Lower leg skin (tissue), 4 donors: Measurements from ENCODE around the gene REG1A. TPM values are rescaled to one million over a fixed set of nuclear protein-coding genes. Genes with fewer than 3 reads are reported as not detected.

Source experiments
- DNase-seq, 2 donors: peaks; one replicate each; pipeline ENCODE4 v3.0.0-alpha.2; 2019; ENCODE audit warnings: low spot score in 2 of 2
- H3K4me3 ChIP-seq: fragments of 200-600 bp; sonication (generic); 2 replicates; pipeline ENCODE4 v1.5.1; 2017; ENCODE audit warnings: mild to moderate bottlenecking, low read depth; ENCODE audit not compliant: poor library complexity, severe bottlenecking
- CTCF ChIP-seq, 3 donors: fragments of 450-650 bp; IDR thresholded peaks; one replicate each; pipeline ENCODE4 v1.5.1; 2016; ENCODE audit warnings: antibody characterized with exemption in 3 of 3, mild to moderate bottlenecking in 3 of 3, moderate library complexity in 2 of 3
- POLR2A ChIP-seq, 2 donors: fragments of 450-650 bp; IDR thresholded peaks; one replicate each; pipeline ENCODE4 v1.6.1; 2016 to 2017; ENCODE audit warnings: antibody characterized with exemption in 2 of 2, mild to moderate bottlenecking in 1 of 2, moderate library complexity in 1 of 2
- WGBS, 2 donors: methylation state at CpG; one replicate each; pipeline ENCODE4 v1.1.5; 2018; 5-methylcytosine and 5-hydroxymethylcytosine counted together
- intact Hi-C: fragments of 100-400 bp; cut with DNase I; formaldehyde crosslinking; loops from one replicate; pipeline ENCODE4 v1.15.0; 2023; ENCODE audit warnings: low total_unique reads
- total RNA-seq, 4 donors: library from RNA; depleted of rRNA; stranded (reverse); fragments of >200 nt; gene quantifications; one replicate each; pipeline ENCODE4 v1.1.0, GENCODE V29; 2016

Gene REG1A
- total RNA-seq, 4 donors from 2014 or later, result 1.2 TPM; not detected in 3

DNA sequence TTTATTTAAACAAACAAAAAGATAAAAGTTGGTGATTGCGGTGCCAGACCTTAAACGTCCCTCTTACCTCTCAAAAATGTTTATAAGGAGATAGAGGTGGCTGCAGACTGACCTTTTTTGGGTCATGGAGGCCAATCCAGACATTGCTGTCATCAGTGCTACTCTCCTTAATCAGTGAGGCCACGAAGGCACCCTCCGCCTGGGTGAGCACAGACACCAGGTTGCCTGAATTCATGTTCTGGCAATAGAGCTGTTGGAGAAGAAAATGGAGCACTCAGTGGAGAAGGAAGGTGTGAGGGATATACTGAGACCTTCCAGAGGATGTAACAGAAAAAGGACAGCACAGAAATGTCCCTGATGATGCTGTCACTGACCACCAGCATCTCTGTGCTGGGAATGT lies 34.0 kb upstream of the REG1A start:
- TF ChIP-seq CTCF (IDR thresholded peaks at IDR 0.05), result no peak
- TF ChIP-seq POLR2A (IDR thresholded peaks at IDR 0.05), result no peak
- WGBS, 2 donors, result 76 to 81% methylated on average over 4 of the region's 4 CpGs
- DNase-seq, result no peak
- no peak overlapping the region for H3K4me3 ChIP-seq
- intact Hi-C loops, result no loop called here

- TF ChIP-seq CTCF (IDR thresholded peaks at IDR 0.05) (no peak), POLR2A (IDR thresholded peaks at IDR 0.05) (no peak)
- no peak within 1 kb of the TSS for H3K4me3 ChIP-seq
- intact Hi-C loops, result no loop called here
- WGBS, 2 donors, result 68 to 75% methylated on average over 2 of the region's 2 CpGs
- DNase-seq, result no peak
Measured at GRCh38 chr2:79087785-79088364, 32.4 kb upstream of the REG1A start, which contains the start of gene REG1B. Gene REG1B, minus strand, starts transcription at chr2:79087993. Its CDS starts 381 bp downstream, at chr2:79087612.

- TF ChIP-seq POLR2A (IDR thresholded peaks at IDR 0.05), result no peak
- no peak for TF ChIP-seq CTCF (IDR thresholded peaks at IDR 0.05)
- H3K4me3 ChIP-seq, result no peak overlapping the region
- WGBS, 2 donors, result 65 to 78% methylated on average over 4 of the region's 4 CpGs
- intact Hi-C loops, result no loop called here
- no peak for DNase-seq
Measured at GRCh38 chr2:79090693-79091092, 29.6 kb upstream of the REG1A start.

GRCh38 chr2:79097843-79098242 lies 22.4 kb upstream of the REG1A start:
- DNase-seq, result no peak
- WGBS, 2 donors, result 91% methylated on average over 6 of the region's 6 CpGs
- intact Hi-C loops, result no loop called here
- no peak overlapping the region for H3K4me3 ChIP-seq
- TF ChIP-seq CTCF (IDR thresholded peaks at IDR 0.05), result no peak
- no peak for TF ChIP-seq POLR2A (IDR thresholded peaks at IDR 0.05)

DNA sequence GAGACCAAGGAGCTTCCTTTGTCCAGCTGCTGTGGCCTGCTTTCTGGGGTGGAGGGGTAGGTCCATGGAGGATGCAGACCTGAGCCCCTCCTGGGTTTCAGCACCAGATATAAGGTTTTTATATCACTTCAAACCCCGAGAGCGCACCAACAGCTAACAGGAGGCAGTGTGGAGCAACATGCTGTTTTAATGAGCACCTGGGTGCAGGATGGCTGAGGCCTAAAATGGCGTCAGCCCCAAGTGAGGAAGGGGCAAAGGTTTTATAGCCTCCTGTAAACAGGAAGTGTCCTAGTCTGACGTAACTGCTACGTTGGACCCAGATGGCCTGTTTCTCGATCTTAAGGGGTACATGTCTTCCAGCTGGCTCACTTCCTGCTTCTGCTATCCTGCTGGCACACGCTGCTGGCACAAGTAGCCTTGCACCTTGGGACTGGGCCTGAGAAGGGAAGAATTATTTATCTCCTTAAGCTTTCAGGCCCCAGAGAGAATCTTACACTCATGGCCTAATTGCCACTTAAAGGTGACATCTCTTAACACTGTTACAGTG lies 21.1 kb upstream of the REG1A start:
- intact Hi-C loops, result no loop called here
- 64 to 68% methylated on average over 7 of the region's 7 CpGs for WGBS, 2 donors
- DNase-seq, result no peak
- TF ChIP-seq CTCF (IDR thresholded peaks at IDR 0.05), result no peak
- no peak for TF ChIP-seq POLR2A (IDR thresholded peaks at IDR 0.05)
- no peak overlapping the region for H3K4me3 ChIP-seq

DNA sequence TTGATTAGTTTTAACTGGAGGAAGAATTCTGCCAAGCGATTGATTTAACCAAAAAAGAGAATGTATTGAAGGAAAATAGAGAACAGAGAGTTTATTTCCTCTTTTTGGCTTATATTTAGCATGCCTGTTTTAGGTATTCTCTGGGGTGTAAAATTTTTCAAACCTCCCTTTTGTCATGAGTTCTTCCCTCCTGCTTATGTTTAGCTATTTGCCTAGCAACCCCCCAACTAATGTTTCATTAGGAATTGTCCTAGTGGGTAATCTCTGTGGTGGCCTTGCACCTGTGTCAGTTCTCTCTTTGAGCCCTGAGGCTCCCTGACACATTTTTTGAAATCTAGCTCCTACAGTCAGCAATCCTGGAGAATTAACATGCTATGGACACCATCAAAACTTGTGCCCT lies 20.0 kb upstream of the REG1A start:
- TF ChIP-seq CTCF (IDR thresholded peaks at IDR 0.05) (no peak), POLR2A (IDR thresholded peaks at IDR 0.05) (no peak)
- DNase-seq, result no peak
- intact Hi-C loops, result no loop called here
- no peak overlapping the region for H3K4me3 ChIP-seq
- 81 to 88% methylated on average over 1 of the region's 1 CpG for WGBS, 2 donors
